Caco-2 (cell line): Measurements from ENCODE around the gene ARL14. TPM values are rescaled to one million over a fixed set of nuclear protein-coding genes. Genes with fewer than 3 reads are reported as not detected.

Experiments
- BruUV-seq: library from RNA; stranded (reverse); fragments of 400-500 nt; replicated peaks from 2 replicates; lab custom pipeline; 2021; lab: Mats Ljungman, UMichigan
- CTCF ChIA-PET: fragments of 300-600 bp; sonication (Branson Sonifier 250); formaldehyde crosslinking; loops from one replicate; lab custom pipeline; 2022; ENCODE audit warnings: antibody characterized with exemption; lab: Charles Lee
- POLR2A ChIA-PET: fragments of 300-600 bp; sonication (Branson Sonifier 250); formaldehyde crosslinking; loops from one replicate; lab custom pipeline; 2022; ENCODE audit warnings: antibody characterized with exemption; lab: Charles Lee
- DNase-seq, 2 experiments: peaks; one replicate each; pipeline versions ENCODE4 v3.0.0 to v3.0.0-alpha.2; 2020 to 2022
- H3K27me3 ChIP-seq: replicated peaks from 2 replicates; pipeline ENCODE4 v1.6.0; 2011; ENCODE audit warnings: low read length; ENCODE audit not compliant: control insufficient read depth, insufficient read depth
- H3K36me3 ChIP-seq: 2 replicates; pipeline ENCODE4 v1.5.1; 2011; ENCODE audit warnings: low read length; ENCODE audit not compliant: control insufficient read depth, insufficient read depth
- H3K4me1 ChIP-seq: fragments of 250-450 bp; sonication (Bioruptor Pico); 2 replicates; pipeline ENCODE4 v1.5.1; 2020; ENCODE audit warnings: mild to moderate bottlenecking
- H3K4me3 ChIP-seq: 2 replicates; pipeline ENCODE4 v1.5.1; 2011; ENCODE audit warnings: low read depth, mild to moderate bottlenecking, control low read depth, low read length
- H3K9me3 ChIP-seq: fragments of 250-450 bp; sonication (Bioruptor Pico); 2 replicates; pipeline ENCODE4 v1.5.1; 2020; ENCODE audit warnings: mild to moderate bottlenecking, moderate library complexity
- H3K27ac Mint-ChIP-seq: one replicate; pipeline ENCODE4 v1.8.0; 2022; ENCODE audit warnings: mixed read lengths; ENCODE audit not compliant: unreplicated experiment
- H3K27me3 Mint-ChIP-seq: one replicate; pipeline ENCODE4 v1.8.0; 2022; ENCODE audit warnings: mixed read lengths; ENCODE audit not compliant: insufficient read depth, unreplicated experiment
- H3K36me3 Mint-ChIP-seq: one replicate; pipeline ENCODE4 v1.8.0; 2022; ENCODE audit warnings: mild to moderate bottlenecking, mixed read lengths; ENCODE audit not compliant: insufficient read depth, unreplicated experiment
- H3K4me1 Mint-ChIP-seq: one replicate; pipeline ENCODE4 v1.8.0; 2022; ENCODE audit warnings: low read depth, mixed read lengths; ENCODE audit not compliant: unreplicated experiment
- H3K4me3 Mint-ChIP-seq: one replicate; pipeline ENCODE4 v1.8.0; 2022; ENCODE audit warnings: mild to moderate bottlenecking, moderate library complexity, mixed read lengths; ENCODE audit not compliant: unreplicated experiment
- H3K9me3 Mint-ChIP-seq: one replicate; pipeline ENCODE4 v1.8.0; 2022; ENCODE audit warnings: mixed read lengths; ENCODE audit not compliant: unreplicated experiment
- CTCF ChIP-seq, 2 experiments: fragments of 200-600 bp in 1 of 2; IDR thresholded peaks; 1 replicate in 1 of 2; 2 replicates in 1 of 2; pipeline versions ENCODE4 v1.5.1 to v1.8.0; 2011 to 2022; ENCODE audit warnings: antibody characterized with exemption in 1 of 2, control low read depth in 1 of 2, inconsistent platforms in 1 of 2, low read depth in 1 of 2, low read length in 1 of 2, mild to moderate bottlenecking in 1 of 2, moderate library complexity in 1 of 2; ENCODE audit not compliant: insufficient read depth in 1 of 2, severe bottlenecking in 1 of 2, unreplicated experiment in 1 of 2
- intact Hi-C: fragments of 100-400 bp; cut with micrococcal nuclease; formaldehyde crosslinking; loops from one replicate; pipeline ENCODE4 v1.10.0; 2022; ENCODE audit not compliant: unreplicated experiment
- total RNA-seq: library from RNA; stranded (reverse); gene quantifications from 2 replicates; pipeline ENCODE4 v1.2.3, GENCODE V29; 2022

Gene ARL14
- total RNA-seq, 1 experiment from 2014 or later: 0.84 TPM

- Mint-ChIP-seq H3K27me3 (no peaks in the 10 kb centered on the region), H3K4me1 (no peaks in the 10 kb centered on the region), H3K9me3 (no peaks in the 10 kb centered on the region), H3K4me3 (no peak overlapping the region), H3K36me3 (no peaks in the 10 kb centered on the region), H3K27ac (no peak overlapping the region)
- BruUV-seq: no TSS peak
- ChIA-PET CTCF (no interaction called here), POLR2A (no interaction called here)
- DNase-seq: no peak
- Histone ChIP-seq H3K36me3 (no peaks in the 10 kb centered on the region), H3K9me3 (no peaks in the 10 kb centered on the region), H3K4me1 (no peaks in the 10 kb centered on the region), H3K27me3 (no peaks in the 10 kb centered on the region), H3K4me3 (no peak overlapping the region)
- no peak for TF ChIP-seq CTCF (IDR thresholded peaks at IDR 0.05; ENCODE audit: insufficient read depth in 1 of 2, low read depth in 1 of 2, low read length in 1 of 2, severe bottlenecking in 1 of 2, unreplicated experiment in 1 of 2)
- intact Hi-C loops: no loop called here
Measured at GRCh38 chr3:160641665-160642309, 35.2 kb upstream of the ARL14 start.

- H3K27ac Mint-ChIP-seq: no peak overlapping the region
- BruUV-seq: no TSS peak
- H3K4me1 Mint-ChIP-seq: no peaks in the 10 kb centered on the region
- TF ChIP-seq CTCF (IDR thresholded peaks at IDR 0.05; ENCODE audit: insufficient read depth in 1 of 2, low read depth in 1 of 2, low read length in 1 of 2, severe bottlenecking in 1 of 2, unreplicated experiment in 1 of 2): no peak
- DNase-seq: no peak
- no peaks in the 10 kb centered on the region for H3K27me3 ChIP-seq
- H3K9me3 ChIP-seq: no peaks in the 10 kb centered on the region
- no peaks in the 10 kb centered on the region for H3K4me1 ChIP-seq
- intact Hi-C loops: no loop called here
- POLR2A ChIA-PET: no interaction called here
- H3K36me3 Mint-ChIP-seq: no peaks in the 10 kb centered on the region
- no peaks in the 10 kb centered on the region for H3K36me3 ChIP-seq
- CTCF ChIA-PET: no interaction called here
- no peak overlapping the region for H3K4me3 ChIP-seq
- no peaks in the 10 kb centered on the region for H3K9me3 Mint-ChIP-seq
- H3K27me3 Mint-ChIP-seq: no peaks in the 10 kb centered on the region
- no peak overlapping the region for H3K4me3 Mint-ChIP-seq
Measured at GRCh38 chr3:160643994-160644393, 33.0 kb upstream of the ARL14 start.

DNA sequence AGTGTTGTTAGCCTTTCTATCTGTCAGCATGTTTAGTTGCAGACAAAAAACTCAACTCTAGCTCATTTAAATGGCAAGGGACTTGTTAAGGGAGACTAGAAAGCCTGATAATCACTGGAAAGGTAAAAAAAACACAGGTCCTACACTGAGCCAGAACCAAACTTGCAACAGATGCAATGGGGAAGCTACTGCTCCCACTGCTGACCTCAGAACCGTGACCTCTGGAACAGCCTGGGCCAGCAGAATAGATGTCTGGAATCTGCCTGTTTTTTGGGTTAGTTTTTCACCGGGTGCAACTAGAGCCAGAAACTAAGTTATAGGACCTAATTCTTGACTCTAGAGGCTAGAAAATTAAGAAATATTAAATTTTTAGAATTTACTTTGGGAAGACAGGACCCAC, 32.5 kb upstream of the ARL14 start:
- TF ChIP-seq CTCF (IDR thresholded peaks at IDR 0.05; ENCODE audit: insufficient read depth in 1 of 2, low read depth in 1 of 2, low read length in 1 of 2, severe bottlenecking in 1 of 2, unreplicated experiment in 1 of 2): no peak
- intact Hi-C loops: no loop called here
- H3K27me3 ChIP-seq: no peaks in the 10 kb centered on the region
- H3K9me3 ChIP-seq: no peaks in the 10 kb centered on the region
- Mint-ChIP-seq H3K27ac (no peak overlapping the region), H3K4me3 (no peak overlapping the region), H3K4me1 (no peaks in the 10 kb centered on the region), H3K27me3 (no peaks in the 10 kb centered on the region), H3K9me3 (no peaks in the 10 kb centered on the region), H3K36me3 (no peaks in the 10 kb centered on the region)
- ChIA-PET CTCF (no interaction called here), POLR2A (no interaction called here)
- no peaks in the 10 kb centered on the region for H3K4me1 ChIP-seq
- DNase-seq: no peak
- no peaks in the 10 kb centered on the region for H3K36me3 ChIP-seq
- no peak overlapping the region for H3K4me3 ChIP-seq
- no TSS peak for BruUV-seq
